Measurements from ENCODE around the gene HMSD.

HMSD gene

GRCh38 chr18:63997041-63997440, 47.9 kb downstream of the HMSD start:
- no peak for DNase-seq

- DNase-seq: no peak
Measured at GRCh38 chr18:63997606-63998005, 48.5 kb downstream of the HMSD start.

GRCh38 chr18:63999871-64000270, 50.8 kb downstream of the HMSD start:
- no peak for DNase-seq

- no peak for DNase-seq
Measured at GRCh38 chr18:64002581-64002980, 53.5 kb downstream of the HMSD start.

GRCh38 chr18:64009305-64009704, 60.2 kb downstream of the HMSD start:
- no peak for DNase-seq

All from activated CD4-positive, alpha-beta T cell treated with anti-CD3 and anti-CD28 coated beads, Interleukin-2, amount 50 U/mL, for 1 hour (primary cell).